Measurements from ENCODE around the gene NKIRAS1. TPM values are rescaled to one million over a fixed set of nuclear protein-coding genes. Genes with fewer than 3 reads are reported as not detected.

Gene NKIRAS1
- total and polyA plus RNA-seq, 2 of the 8 experiments (the other 6 are each of a cell fraction or from before 2014, with no cell fraction given) = 3.4 to 7.0 TPM

- no peak for TF ChIP-seq FOSL1 (IDR thresholded peaks at IDR 0.05; ENCODE audit: insufficient read depth, low read depth, low read length)
- no peak for TF ChIP-seq CBX5 (IDR thresholded peaks at IDR 0.05; ENCODE audit: low read depth, low read length)
- TF ChIP-seq SUZ12 (IDR thresholded peaks at IDR 0.05; ENCODE audit: low read length) = no peak
- TF ChIP-seq RAD21 (IDR thresholded peaks at IDR 0.05 in 1 of 2, conservative IDR thresholded peaks at IDR 0.05 in 1 of 2; ENCODE audit: low read depth in 2 of 2, low read length in 2 of 2) = no peak
- TF ChIP-seq SP4 (IDR thresholded peaks at IDR 0.05; ENCODE audit: low read length) = no peak
- TF ChIP-seq, protein P1, sequence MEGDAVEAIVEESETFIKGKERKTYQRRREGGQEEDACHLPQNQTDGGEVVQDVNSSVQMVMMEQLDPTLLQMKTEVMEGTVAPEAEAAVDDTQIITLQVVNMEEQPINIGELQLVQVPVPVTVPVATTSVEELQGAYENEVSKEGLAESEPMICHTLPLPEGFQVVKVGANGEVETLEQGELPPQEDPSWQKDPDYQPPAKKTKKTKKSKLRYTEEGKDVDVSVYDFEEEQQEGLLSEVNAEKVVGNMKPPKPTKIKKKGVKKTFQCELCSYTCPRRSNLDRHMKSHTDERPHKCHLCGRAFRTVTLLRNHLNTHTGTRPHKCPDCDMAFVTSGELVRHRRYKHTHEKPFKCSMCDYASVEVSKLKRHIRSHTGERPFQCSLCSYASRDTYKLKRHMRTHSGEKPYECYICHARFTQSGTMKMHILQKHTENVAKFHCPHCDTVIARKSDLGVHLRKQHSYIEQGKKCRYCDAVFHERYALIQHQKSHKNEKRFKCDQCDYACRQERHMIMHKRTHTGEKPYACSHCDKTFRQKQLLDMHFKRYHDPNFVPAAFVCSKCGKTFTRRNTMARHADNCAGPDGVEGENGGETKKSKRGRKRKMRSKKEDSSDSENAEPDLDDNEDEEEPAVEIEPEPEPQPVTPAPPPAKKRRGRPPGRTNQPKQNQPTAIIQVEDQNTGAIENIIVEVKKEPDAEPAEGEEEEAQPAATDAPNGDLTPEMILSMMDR (IDR thresholded peaks at IDR 0.05; ENCODE audit: control extremely low read depth in 1 of 3, insufficient read depth in 1 of 3, low read depth in 1 of 3, low read length in 3 of 3) = no peak
- TF ChIP-seq GABPA (IDR thresholded peaks at IDR 0.05; ENCODE audit: borderline replicate concordance, insufficient read depth, low read length) = no peak
- TF ChIP-seq PHF8 (conservative IDR thresholded peaks at IDR 0.05; ENCODE audit: low read depth, low read length) = no peak; the same call in 1 of the 2 replicates
- no peak for TF ChIP-seq JUN (IDR thresholded peaks at IDR 0.05; ENCODE audit: low read depth, low read length)
- TF ChIP-seq TEAD4 (IDR thresholded peaks at IDR 0.05; ENCODE audit: low read depth, low read length) = no peak
- peak in 1 of 2 experiments; percentile 4; a peak in 1 of 4 replicates for TF ChIP-seq SIN3A (conservative IDR thresholded peaks at IDR 0.05 in 1 of 2, IDR thresholded peaks at IDR 0.05 in 1 of 2; ENCODE audit: low read depth in 1 of 2, low read length in 2 of 2)
- no peak for TF ChIP-seq CHD1 (IDR thresholded peaks at IDR 0.05; ENCODE audit: low read depth, low read length)
- peak in 1 of 2 experiments; percentile 2; a peak in 1 of 3 replicates for TF ChIP-seq POLR2A (IDR thresholded peaks at IDR 0.05; ENCODE audit: control extremely low read depth in 1 of 2, low read depth in 2 of 2, low read length in 2 of 2)
Measured at GRCh38 chr3:23944007-23944783, 27.4 kb upstream of the NKIRAS1 start (continued).

Data from H1 (cell line).